Measurements from ENCODE around the gene ASPRV1. TPM values are rescaled to one million over a fixed set of nuclear protein-coding genes. Genes with fewer than 3 reads are reported as not detected.

ASPRV1 gene
- total RNA-seq, 1 donor from 2014 or later: 0.87 TPM

DNA sequence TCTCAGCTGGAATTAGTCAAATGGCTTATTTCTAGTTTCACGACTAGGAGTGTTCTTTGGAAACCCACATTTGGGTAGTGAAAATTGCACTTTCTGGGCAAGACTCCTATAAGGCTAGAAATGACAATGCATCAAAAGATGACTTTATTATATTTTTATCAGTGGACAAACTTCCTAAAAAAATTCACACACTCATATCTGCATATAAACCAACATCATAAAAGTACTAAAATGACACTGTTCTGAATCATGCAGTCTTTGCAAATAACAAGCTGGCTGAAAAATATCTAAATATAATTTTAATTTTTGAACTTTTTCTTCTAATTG lies 28.9 kb downstream of the ASPRV1 start:
- Mint-ChIP-seq H3K9me3 (ENCODE audit: unreplicated experiment) (no peaks in the 10 kb centered on the region), H3K27me3 (ENCODE audit: unreplicated experiment) (no peaks in the 10 kb centered on the region), H3K4me1 (ENCODE audit: unreplicated experiment) (peaks cover 24% of the 10 kb centered on the region), H3K36me3 (ENCODE audit: low read depth, unreplicated experiment) (peaks cover 16% of the 10 kb centered on the region), H3K27ac (ENCODE audit: unreplicated experiment) (no peak overlapping the region), H3K4me3 (ENCODE audit: unreplicated experiment) (no peak overlapping the region)
- no peak for DNase-seq (ENCODE audit: low spot score)
- TF ChIP-seq, protein P1, sequence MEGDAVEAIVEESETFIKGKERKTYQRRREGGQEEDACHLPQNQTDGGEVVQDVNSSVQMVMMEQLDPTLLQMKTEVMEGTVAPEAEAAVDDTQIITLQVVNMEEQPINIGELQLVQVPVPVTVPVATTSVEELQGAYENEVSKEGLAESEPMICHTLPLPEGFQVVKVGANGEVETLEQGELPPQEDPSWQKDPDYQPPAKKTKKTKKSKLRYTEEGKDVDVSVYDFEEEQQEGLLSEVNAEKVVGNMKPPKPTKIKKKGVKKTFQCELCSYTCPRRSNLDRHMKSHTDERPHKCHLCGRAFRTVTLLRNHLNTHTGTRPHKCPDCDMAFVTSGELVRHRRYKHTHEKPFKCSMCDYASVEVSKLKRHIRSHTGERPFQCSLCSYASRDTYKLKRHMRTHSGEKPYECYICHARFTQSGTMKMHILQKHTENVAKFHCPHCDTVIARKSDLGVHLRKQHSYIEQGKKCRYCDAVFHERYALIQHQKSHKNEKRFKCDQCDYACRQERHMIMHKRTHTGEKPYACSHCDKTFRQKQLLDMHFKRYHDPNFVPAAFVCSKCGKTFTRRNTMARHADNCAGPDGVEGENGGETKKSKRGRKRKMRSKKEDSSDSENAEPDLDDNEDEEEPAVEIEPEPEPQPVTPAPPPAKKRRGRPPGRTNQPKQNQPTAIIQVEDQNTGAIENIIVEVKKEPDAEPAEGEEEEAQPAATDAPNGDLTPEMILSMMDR (IDR thresholded peaks at IDR 0.05; ENCODE audit: unreplicated experiment): no peak

DNA sequence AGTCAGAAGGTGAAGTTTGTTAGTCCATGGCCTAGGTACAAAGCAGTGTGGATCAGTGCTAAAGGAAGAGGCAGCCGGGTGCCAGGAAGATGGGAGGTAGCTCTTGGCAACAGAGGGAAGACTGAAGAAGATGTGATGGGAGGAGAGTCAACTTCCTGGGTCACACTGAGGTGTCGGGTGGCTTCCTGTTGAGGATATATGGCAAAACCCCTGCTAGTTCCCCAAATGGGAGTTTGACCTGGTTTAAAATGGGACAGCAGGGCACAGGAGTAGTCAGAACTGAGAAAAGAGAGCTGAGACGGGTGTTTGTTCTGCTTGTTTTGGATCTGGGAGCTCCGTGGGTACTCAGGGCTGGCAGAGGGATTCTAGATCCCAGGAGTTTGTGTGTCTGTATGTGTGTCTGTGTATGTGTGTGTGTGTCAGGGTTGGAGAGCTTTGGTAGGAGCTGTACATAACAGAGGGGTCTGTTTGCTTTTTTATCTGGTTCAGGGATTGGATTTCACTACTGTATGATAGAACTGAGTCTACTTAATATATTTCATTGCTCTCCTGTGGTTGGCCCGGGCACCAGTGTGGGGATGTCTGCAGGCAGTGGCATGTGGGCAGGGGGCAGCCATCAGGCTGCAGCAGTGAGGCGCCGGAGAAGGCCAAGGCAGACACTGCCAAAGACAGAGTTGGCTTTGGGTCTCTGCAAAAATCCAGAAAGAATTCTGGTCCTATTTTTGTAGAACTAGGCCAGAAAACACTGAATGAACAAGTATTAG lies 29.4 kb downstream of the ASPRV1 start:
- DNase-seq (ENCODE audit: low spot score): no peak
- Mint-ChIP-seq H3K4me3 (ENCODE audit: unreplicated experiment) (no peak overlapping the region), H3K27me3 (ENCODE audit: unreplicated experiment) (no peaks in the 10 kb centered on the region), H3K4me1 (ENCODE audit: unreplicated experiment) (peaks cover 24% of the 10 kb centered on the region), H3K9me3 (ENCODE audit: unreplicated experiment) (no peaks in the 10 kb centered on the region), H3K27ac (ENCODE audit: unreplicated experiment) (no peak overlapping the region), H3K36me3 (ENCODE audit: low read depth, unreplicated experiment) (peaks cover 14% of the 10 kb centered on the region)
- TF ChIP-seq, protein P1 (IDR thresholded peaks at IDR 0.05; ENCODE audit: unreplicated experiment): no peak

DNA sequence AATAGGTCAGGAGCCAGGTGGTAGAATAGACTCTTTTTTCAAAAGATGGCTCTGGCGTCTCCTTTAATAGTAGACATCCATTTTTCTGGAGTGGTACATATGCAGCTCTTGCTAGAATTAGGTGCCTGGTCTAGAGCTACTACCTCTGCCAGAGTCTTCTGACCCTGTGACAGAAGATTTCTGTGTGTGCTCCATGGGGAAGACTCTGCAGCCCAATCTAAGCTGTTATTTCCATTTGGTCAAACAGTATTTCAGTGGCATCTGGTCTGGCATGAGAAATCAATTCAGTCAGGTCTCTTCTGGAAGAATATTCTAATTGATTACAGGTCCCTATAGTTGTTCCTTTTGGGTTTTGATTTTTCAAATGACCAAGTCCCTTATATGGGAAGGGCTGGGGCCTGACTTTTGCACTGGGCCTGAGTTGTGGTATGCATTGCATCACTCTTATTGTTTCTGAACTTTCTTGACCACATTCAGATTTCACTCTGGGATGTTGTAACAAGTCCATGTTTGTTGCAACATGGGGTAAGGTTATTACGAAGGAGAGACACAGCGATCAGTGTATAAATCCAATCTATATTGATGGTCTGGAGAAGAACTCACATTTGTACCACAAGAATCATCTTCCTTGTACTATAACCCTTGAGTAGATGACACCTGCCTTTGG lies 34.4 kb downstream of the ASPRV1 start:
- DNase-seq (ENCODE audit: low spot score): no peak
- H3K27ac Mint-ChIP-seq (ENCODE audit: unreplicated experiment): no peak overlapping the region
- peaks cover 4% of the 10 kb centered on the region for H3K4me1 Mint-ChIP-seq (ENCODE audit: unreplicated experiment)
- H3K4me3 Mint-ChIP-seq (ENCODE audit: unreplicated experiment): no peak overlapping the region
- TF ChIP-seq, protein P1 (IDR thresholded peaks at IDR 0.05; ENCODE audit: unreplicated experiment): no peak
- no peaks in the 10 kb centered on the region for H3K9me3 Mint-ChIP-seq (ENCODE audit: unreplicated experiment)
- no peaks in the 10 kb centered on the region for H3K36me3 Mint-ChIP-seq (ENCODE audit: low read depth, unreplicated experiment)
- H3K27me3 Mint-ChIP-seq (ENCODE audit: unreplicated experiment): no peaks in the 10 kb centered on the region

DNA sequence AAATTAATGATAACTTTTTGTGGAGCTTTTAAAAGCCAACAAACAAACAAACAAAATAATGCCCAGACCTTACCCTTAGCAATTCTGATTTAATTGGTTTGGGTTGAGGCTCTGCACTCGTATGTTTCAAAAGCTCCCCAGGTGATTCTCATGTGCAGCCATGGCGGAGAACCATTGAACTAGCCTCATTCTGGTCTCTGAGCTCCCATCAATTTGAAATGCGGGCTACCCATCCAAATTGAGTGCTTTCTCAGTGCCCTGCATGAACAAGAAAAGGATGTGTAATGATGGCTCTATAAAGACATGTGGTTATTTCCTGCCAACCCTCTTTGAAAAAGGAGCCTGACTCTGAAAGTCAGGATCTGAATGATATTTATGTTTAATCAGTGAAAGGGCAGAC lies 38.3 kb downstream of the ASPRV1 start:
- Mint-ChIP-seq H3K27ac (ENCODE audit: unreplicated experiment) (no peak overlapping the region), H3K4me3 (ENCODE audit: unreplicated experiment) (no peak overlapping the region), H3K27me3 (ENCODE audit: unreplicated experiment) (no peaks in the 10 kb centered on the region)

More for the DNA sequence above, 38.3 kb downstream of the ASPRV1 start:
- TF ChIP-seq, protein P1 (IDR thresholded peaks at IDR 0.05; ENCODE audit: unreplicated experiment): no peak
- DNase-seq (ENCODE audit: low spot score): no peak
- Mint-ChIP-seq H3K9me3 (ENCODE audit: unreplicated experiment) (no peaks in the 10 kb centered on the region), H3K4me1 (ENCODE audit: unreplicated experiment) (no peaks in the 10 kb centered on the region), H3K36me3 (ENCODE audit: low read depth, unreplicated experiment) (no peaks in the 10 kb centered on the region)
